T-helper 1 cell treated with Interleukin-12 subunit alpha and Interleukin-12 subunit beta and Interleukin-4 antibody, amounts not matched to agents 30 ng/mL and 1 ng/mL, for 36 hours (primary cell): ENCODE measurements around the gene NCBP3. TPM values are rescaled to one million over a fixed set of nuclear protein-coding genes. Genes with fewer than 3 reads are reported as not detected.

Experiments used
- intact Hi-C: fragments of 100-400 bp; cut with micrococcal nuclease; formaldehyde crosslinking; loops from one replicate; pipeline ENCODE4 v1.15.1; 2024
- total RNA-seq: library from RNA; stranded (reverse); gene quantifications from 2 replicates; pipeline ENCODE4 v1.2.3, GENCODE V29; 2022

NCBP3 gene, protein sequence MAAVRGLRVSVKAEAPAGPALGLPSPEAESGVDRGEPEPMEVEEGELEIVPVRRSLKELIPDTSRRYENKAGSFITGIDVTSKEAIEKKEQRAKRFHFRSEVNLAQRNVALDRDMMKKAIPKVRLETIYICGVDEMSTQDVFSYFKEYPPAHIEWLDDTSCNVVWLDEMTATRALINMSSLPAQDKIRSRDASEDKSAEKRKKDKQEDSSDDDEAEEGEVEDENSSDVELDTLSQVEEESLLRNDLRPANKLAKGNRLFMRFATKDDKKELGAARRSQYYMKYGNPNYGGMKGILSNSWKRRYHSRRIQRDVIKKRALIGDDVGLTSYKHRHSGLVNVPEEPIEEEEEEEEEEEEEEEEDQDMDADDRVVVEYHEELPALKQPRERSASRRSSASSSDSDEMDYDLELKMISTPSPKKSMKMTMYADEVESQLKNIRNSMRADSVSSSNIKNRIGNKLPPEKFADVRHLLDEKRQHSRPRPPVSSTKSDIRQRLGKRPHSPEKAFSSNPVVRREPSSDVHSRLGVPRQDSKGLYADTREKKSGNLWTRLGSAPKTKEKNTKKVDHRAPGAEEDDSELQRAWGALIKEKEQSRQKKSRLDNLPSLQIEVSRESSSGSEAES
- 45.7 and 49.4 TPM in 2 replicates for total RNA-seq

DNA sequence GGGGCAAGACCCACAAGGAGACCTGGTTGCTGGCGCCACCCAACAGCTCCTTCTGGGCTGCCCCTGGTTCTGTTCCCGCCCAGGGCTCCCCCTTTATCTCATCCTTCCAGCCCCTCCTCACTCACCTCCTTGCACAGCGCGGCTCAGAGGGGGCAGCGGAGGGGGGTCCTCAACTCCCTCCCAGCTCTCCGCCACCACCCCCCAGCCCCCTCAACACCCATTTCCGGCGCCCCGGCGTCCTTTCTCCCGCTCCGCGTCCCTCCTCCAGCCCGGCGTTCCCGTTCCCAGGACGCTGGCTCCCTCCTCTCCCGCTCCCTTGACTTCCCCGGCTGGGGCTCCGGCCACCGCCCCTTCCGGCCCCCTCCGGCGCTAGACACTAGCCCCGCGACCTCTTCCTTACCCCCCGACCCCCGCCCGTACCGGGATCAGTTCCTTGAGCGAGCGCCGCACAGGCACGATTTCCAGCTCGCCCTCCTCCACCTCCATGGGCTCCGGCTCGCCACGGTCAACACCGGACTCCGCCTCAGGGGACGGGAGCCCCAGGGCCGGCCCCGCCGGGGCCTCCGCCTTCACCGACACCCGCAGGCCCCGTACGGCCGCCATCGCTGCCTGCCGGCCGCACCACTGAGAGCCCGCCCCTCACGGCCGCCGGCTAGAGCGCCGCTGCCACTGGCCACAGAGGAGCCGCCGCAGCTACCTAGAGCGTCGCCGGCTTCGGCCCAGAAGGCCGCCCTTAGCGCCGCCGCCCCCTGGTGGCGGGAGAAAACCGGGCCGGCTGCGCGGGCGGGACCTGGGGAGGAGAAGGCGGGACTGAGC lies at the start of gene NCBP3:
NCBP3 (minus strand) TSS at position 626 of the 816 bp plus-strand sequence; CDS start at position 603, 23 bp downstream.
- intact Hi-C loops, result loop anchor here (1.0 to 5.0 kb wide), 11 partner anchors 19 to 297 kb away; partner anchors contain the start of genes ATP2A3, CAMKK1, CTNS and CYB5D2

DNA sequence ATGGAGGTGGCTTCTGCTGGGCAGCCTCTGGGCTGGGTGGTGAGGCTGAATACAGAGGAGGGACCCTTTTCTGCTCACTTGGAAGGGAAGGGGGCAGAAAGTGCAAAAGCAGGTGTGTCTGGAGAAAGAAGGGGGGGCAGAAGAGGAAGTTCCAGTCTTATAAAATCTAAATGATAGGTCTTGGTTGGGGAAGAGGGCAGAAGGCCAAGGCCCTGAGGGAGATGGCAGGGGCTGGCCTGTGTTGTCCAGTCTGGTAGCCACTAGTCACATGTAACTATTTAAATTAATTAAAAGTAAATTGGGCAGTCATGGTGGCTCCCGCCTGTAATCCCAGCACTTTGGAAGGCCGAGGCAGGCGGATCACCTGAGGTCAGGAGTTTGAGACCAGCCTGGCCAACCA lies 49.3 kb upstream of the NCBP3 start:
- intact Hi-C loops, result loop anchor here (10.0 kb wide), 1 partner anchor 369 kb away; the partner anchor contains the start of gene ANKFY1

DNA sequence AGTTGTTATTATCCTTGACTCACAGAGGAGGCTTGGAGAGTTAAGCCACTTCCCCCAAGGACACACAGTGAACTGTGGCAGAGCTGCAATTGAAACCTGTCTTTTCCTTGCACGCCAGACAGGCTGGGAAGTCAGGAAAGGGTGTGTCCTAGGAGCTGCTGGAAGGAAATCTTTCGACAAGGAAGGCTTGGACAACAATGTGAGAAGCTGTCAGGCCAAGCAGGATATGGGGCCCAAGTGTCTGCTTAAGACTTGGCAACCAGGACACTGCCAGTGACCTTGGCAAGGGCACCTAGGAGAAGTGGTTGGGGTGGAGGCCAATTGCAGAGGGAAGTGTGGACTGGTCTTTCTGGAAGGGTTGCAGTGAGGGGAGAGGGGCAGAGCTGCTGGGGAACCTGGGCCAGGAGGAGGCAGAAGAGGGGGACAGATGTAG lies 48.9 kb upstream of the NCBP3 start:
- intact Hi-C loops, result loop anchor here (10.0 kb wide), 1 partner anchor 370 kb away; the partner anchor contains the start of gene ANKFY1

DNA sequence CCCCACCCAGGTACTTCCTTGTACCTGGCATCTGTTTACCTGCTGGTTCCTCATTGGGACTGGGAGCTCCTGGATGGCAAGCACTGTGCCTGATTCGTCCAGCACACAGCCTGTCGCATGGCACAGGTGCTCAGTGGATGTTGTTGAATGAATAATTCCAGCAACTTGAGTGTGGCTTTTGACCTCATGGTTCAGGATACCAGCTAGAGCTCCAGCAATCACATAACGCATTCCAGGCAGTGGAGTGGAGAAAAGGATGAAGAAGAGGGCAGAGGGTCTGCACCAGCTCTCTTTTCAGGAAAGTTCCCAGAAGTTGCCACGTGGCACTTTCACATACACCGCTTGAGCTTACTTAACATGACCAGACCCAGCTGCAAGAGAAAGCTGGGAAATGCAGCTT lies 48.1 kb upstream of the NCBP3 start:
- intact Hi-C loops, result loop anchor here (10.0 kb wide), 1 partner anchor 371 kb away; the partner anchor contains the start of gene ANKFY1

DNA sequence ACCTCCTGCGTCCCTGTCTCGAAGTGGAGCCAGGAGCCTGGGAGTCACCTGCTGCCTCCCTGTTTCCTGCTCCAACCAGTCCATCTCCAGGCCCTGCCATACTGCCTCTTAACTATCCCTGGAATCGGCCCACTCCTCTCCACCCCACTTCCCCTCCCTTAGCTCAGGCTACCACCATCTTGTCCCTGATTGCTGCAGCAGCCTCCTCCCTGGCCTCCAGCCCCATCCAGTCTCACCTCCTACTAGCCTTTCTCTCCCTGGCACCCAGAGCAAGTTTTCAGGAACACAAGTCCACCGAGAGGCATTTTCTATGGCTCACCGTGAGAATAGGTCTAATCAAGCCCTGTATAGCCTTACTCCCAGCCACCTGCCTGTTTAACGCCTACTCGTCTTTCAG lies 47.7 kb upstream of the NCBP3 start:
- intact Hi-C loops, result loop anchor here (1.0 to 10.0 kb wide), 10 partner anchors 20 to 1183 kb away; partner anchors contain the start of genes ANKFY1, CLUH, CTNS and CYB5D2

DNA sequence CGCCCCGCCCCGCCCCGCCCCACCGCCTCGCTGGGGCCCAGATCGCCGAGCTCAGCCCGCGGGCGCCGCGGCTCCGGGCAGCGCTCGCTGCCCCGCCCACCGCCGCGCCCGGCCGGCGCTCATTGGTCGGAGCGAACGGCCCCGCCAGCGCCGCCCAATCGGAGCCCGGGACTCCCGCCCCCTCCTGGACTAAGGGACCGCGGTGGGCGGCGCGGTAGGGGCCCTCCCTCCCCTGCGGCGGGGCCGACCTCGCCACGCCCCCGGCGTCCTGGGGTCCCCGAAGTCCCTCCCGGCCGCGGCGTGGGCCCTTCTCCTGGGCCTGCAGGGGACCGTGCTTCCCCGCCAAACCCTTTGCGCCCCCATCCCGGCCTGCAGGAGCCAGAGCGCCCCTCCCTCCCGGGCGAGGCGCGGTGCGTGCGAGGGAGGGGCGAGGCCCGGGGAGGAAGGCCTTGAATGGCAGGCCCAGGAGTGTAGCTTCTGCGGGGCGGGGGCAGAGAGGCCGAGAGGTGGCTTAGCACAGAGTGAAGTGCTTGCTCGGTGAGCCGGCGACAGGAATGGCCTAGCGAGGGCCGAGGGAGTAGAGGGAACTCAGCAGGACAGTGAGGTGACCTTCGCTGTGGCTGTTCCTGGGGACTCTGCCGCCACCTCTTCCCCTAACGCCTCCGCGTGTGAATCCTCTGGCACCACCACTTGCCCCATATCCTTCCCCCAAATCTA lies 47.1 kb upstream of the NCBP3 start, which contains the start of gene CAMKK1:
CAMKK1 (minus strand) TSS at position 51 of the 717 bp plus-strand sequence. CDS start 7,366 bp downstream, outside the sequence.
- intact Hi-C loops, result loop anchor here (1.0 to 10.0 kb wide), 10 partner anchors 20 to 1182 kb away; partner anchors contain the start of genes ANKFY1, CLUH, CTNS and CYB5D2

DNA sequence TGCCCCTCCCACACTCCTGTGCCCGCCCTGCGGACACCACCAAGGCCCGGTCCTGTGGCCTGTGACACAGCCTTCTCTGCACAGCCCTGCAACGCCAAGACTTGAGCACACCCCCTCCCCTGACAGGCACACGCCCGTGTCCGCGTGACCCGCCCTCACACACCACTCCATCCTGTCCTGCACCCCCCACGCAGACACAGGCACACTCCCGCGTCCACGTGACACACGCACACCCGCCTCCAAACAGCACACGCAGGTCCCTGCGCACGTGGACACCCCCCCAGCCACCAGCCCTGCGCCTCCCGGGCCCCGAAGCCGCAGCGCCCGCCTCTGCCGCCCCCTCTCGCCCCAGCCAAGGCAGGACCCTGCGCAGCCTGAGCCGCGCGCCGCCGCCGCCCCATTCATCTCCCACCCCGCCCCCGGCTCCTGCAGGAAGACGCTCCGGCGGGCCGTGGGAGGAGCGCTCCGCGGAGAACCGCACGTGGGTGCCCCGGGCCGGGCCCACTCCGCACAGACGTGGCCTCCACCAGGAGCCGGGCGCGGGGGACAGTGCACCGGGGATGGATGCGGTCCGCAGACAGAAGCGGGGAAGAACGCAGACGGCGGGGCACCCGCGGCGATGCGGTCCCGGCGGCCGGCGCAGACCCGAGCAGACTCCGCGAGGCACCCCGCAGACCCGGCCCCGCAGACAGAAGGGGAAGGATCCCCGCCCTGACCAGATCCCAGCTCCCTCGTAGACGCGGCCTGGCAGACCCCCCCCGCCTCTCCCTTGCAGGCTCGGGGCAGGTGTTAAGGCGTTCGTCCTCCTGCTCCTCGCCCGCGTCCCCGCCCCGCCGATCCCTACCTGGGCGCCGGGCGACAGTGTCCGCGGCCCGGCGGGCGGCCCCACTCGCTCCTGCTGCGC lies 46.3 kb upstream of the NCBP3 start:
- intact Hi-C loops, result loop anchor here (1.0 to 10.0 kb wide), 5 partner anchors 22 to 1182 kb away; partner anchors contain the start of genes ANKFY1 and CLUH

DNA sequence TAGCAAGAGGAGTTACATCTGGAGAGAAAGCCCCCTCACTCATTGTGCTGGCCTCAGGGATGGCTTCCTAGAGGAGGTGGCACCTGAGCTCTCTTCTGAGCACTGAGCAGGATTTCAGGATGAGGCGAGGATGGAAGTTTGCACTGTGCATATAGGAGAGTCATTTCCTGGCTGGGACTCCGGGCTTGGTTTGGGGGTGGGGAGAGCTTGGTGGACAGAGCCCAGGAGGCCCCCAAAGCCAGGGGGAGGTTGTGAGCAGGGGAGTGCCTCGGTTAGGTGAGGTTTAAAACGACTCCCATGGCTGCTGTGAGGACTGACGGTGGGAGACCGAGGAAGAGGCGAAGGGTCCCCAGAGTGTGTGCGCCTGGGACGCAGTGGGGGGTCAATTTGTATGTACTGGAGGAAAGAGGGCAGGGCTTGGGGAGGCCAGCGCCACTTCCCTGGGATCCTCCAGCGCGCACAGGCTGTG lies 45.6 kb upstream of the NCBP3 start:
- intact Hi-C loops, result loop anchor here (1.0 to 10.0 kb wide), 5 partner anchors 21 to 1181 kb away; partner anchors contain the start of genes ANKFY1 and CLUH

DNA sequence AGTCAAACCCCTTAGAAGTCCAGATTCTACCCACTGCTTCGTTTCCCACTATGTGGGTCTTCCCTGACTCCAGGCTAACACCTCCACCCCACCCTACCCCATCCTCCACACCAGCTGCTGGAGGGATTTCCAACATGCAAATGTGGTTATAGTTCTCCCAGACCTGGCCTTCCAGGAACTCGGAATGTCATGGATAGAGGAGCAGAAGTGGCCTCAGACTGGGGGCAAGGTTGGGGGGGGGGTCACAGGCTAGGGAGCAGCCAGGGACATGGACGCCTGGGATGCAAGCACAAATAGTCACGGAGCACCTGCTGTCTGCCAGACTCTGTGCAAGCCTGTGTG lies 44.8 kb upstream of the NCBP3 start:
- intact Hi-C loops, result loop anchor here (10.0 kb wide), 1 partner anchor 374 kb away; the partner anchor contains the start of gene ANKFY1

DNA sequence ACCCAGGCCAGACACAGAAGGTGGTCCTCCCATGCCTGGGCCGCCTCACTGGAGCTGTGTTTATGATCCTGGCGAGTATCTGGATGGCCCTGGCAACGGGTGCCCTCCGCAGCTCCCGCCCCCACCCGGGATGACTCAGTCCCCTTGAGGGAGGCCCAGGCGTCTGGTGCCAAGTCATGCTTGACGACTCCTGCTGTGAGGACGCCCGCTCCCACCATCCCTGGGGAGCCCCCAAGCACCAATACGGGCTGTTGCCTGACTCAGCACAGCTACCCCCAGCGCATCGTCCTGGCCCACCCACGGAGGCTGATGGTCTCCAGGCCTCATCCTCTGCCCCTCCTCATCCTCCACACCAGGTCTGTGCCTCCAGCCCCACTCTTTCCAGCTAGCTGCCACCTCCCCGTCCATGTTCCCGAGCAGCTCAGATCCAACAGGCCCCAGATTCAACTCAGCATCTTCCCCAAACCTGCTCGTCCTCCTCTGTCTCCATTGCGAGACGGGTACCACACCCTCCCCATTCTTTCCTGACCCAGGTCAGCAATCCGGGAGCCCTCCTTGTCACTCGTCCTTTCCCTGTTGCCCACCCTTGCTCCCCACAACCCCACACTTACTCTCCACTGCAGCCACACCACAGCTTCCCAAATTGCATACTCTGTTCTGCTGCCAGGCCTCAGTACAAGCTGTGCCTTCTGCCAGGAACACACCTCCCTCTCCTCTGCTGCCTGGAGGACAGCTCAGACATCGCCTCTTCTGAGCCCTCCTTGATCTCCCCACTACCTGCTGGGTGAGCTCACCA lies 44.2 kb upstream of the NCBP3 start:
- intact Hi-C loops, result loop anchor here (10.0 kb wide), 1 partner anchor 375 kb away; the partner anchor contains the start of gene ANKFY1

DNA sequence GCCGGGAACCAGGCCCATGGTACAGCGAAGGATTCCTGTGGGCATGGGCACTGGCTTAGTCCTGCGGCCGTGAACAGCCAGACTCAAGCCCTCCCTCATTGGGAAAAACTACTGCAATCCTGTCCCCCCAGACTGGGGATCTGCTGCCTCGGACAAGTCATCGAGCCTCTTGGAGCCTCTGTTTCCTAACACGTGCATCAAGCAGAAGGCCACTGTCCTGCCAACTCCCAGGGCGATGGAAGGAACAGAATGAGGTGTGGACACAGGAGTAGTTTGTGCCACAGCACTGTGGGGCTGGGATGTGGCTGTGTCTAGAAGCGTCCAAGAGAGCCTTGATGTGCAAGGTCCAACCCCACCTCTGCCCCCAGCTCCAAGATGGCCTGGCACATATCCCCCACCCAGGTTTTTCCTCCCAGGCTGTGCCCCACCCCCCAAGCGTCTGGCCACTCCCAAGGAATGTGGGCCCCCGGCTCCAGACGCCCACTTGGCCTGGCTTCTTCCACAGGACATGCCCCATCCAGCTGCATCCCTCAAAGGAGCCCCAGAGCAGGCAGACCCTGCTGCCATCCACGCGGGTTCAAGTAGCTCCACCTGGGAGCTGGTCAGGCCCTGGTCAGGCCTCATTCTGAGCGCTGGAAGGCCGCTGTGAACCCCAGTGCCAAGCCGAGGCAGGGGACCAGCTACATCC lies 43.4 kb upstream of the NCBP3 start:
- intact Hi-C loops, result loop anchor here (10.0 kb wide), 1 partner anchor 375 kb away; the partner anchor contains the start of gene ANKFY1

DNA sequence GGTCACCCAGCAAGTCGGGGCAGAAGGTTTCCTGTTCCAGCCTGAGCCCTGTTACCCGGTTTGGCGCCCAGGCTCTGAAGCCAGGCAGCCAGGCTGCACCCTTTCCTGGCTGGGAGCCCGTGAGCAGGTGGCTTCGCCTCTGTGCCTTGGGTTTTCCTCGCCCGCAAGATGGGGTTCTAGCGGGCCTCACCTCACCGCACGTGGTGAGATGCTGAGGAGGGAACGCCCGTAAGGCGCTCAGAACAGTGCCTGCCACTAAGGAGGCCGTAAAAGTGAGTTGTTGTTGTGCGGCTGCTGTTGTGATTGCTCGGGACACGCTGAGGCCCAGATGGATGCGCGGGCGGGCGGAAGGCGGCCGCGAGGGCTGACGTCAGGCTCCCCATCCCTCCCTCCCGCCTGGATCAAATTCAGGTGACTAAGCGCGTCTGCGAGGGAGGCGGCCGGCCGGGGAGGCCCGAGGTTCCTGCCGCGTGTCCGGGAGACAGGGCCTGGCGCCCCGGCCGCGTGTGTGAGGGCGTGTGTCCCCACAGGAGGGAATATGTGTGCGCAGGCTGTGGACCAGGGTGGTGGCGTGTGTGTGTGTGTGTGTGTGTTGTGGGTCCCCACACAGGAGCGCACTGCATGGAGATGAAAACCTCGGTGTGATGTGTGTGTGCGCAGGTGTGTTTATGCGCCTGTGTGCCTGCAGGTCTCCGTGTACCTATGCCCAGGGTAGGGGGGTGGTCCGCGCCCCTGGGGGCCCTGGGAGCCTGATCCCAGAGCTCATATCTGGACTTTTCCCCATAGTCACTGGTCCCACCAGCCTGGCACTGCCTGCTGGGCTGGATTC lies 42.5 kb upstream of the NCBP3 start:
- intact Hi-C loops, result no loop called here

DNA sequence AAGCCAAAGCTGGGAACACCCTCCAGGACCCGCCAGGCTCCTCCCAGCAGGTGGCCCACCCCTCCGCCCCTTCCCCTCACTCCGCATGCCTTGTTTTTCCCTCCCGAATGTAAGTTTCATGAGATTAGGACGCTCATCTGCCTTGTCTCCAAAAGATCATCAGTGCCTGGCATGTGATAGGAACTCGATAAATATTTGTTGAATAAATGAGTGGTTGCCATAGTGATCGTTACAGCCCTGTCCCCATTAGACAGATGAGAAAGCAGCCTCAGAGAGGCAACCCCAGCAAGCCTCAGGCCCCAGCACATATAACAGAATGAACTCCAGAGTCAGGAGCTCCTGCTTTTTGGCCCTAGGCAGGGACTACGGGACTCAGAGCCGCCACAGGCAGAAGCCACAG lies 41.8 kb upstream of the NCBP3 start:
- intact Hi-C loops, result no loop called here

DNA sequence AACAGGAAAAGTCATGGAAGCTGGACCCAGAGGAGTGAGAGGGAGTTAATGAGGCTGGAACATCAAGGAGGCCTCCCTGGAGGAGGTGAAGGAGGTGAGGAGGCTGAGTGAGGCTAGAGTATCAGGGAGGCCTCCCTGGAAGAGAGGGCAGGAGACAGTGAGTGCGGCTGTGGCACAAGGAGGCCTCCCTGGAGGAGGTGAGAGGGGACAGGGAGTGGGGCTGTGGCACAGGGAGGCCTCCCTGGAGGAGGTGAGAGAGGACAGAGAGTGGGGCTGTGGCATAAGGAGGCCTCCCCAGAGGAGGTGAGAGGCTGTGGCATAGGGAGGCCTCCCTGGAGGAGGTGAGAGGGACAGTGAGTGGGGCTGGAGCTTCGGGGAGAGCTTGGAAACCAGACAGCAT lies 41.3 kb upstream of the NCBP3 start:
- intact Hi-C loops, result no loop called here

DNA sequence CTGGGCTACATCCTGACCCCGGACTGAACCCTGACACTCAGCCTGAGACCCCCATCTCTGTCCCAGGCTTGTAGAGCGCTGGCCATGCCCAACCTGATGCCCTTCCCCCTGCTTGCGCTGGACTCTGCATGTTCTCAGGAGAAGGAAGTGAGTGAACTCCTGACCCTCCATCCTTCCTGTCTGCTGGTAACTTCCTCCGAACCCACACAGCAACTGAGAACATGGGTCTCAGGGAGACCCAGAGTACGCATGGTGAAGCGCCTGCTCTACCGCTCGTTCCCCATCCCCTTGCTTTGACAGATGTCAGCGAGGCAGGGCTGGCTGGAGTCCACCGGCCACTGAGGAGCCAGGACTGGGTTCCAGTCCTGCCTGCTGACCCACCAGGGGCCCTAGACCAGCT lies 40.7 kb upstream of the NCBP3 start:
- intact Hi-C loops, result no loop called here

DNA sequence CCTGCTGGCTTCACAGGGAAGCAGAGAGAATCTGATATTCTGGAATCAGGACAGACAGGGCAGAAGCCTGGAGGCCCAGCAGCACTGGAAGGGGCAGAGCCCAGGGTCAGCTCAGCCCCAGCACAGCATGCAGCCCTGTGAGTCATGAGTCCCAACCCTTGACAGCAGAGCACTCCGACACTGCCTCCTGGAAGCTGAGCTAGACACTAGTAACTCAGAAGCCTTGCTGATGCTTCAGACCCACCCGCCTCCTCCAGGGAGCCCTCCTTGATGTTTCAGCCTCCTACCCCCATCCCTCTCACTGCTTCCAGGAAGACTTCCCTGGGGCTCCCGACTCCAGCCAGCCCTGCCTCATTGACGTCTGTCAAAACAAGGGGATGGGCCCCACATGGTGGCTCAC lies 39.9 kb upstream of the NCBP3 start:
- intact Hi-C loops, result no loop called here

DNA sequence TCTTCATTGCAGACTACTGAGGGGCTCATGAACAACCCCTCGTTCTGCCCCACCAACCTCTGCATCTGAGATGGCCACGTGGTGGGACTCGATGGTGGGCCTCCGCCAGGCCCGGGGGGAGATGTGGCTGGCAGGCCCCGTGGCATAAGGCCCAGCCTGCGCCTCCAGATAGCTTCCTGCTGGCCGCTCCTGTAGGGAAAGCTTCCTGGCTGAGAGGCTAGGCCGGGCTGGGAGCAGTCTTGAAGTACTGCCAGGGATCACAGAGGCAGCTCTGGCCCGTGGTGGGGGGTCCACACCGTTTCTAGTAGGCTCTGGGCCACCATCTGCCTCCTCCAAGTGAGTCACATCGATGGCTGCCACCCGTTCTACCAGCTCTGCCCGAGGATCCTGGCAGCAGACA lies 39.2 kb upstream of the NCBP3 start:
- intact Hi-C loops, result no loop called here
